SK-N-MC (cell line): Measurements from ENCODE around the gene POC5.

Source experiments
- EZH2 ChIP-seq: fragments of 200-600 bp; sonication (generic); IDR thresholded peaks from one replicate; pipeline ENCODE4 v1.6.1; 2017; ENCODE audit warnings: antibody characterized with exemption
- POLR2AphosphoS5 ChIP-seq: IDR thresholded peaks from 2 replicates; pipeline ENCODE4 v1.6.1; 2012; ENCODE audit warnings: mild to moderate bottlenecking, low read depth, low read length, borderline replicate concordance

GRCh38 chr5:75627801-75628200, 89.4 kb downstream of the POC5 start:
- no peak for TF ChIP-seq POLR2AphosphoS5
- no peak for TF ChIP-seq EZH2
